K562 (cell line): Measurements from ENCODE around the gene WASL.

ENCODE experiments used
- BHLHE40 ChIP-seq: IDR thresholded peaks from 2 replicates; pipeline ENCODE4 v1.6.1; 2011; ENCODE audit warnings: low read length, improper control_type of control experiment
- E2F1 ChIP-seq: sonication (generic); formaldehyde crosslinking; IDR thresholded peaks from 2 replicates; pipeline ENCODE4 v1.8.1; 2023; ENCODE audit warnings: mild to moderate bottlenecking, missing genetic modification reagents, moderate library complexity
- EP300 ChIP-seq: IDR thresholded peaks from 2 replicates; pipeline ENCODE4 v1.6.1; 2012; ENCODE audit warnings: low read length, improper control_type of control experiment
- FOS ChIP-seq: IDR thresholded peaks from 3 replicates; pipeline ENCODE4 v1.6.1; 2011; ENCODE audit not compliant: insufficient read length; ENCODE audit errors: extremely low read depth
- GATA2 ChIP-seq: sonication (generic); formaldehyde crosslinking; IDR thresholded peaks from 2 replicates; pipeline ENCODE4 v1.4.0; 2020; ENCODE audit warnings: mild to moderate bottlenecking, missing genetic modification reagents
- IRF2 ChIP-seq: sonication (generic); formaldehyde crosslinking; IDR thresholded peaks from 2 replicates; pipeline ENCODE4 v1.8.1; 2022; ENCODE audit warnings: mild to moderate bottlenecking, missing genetic modification reagents
- NRF1 ChIP-seq, 2 experiments: fragments of 450-650 bp; IDR thresholded peaks in 1 of 2; conservative IDR thresholded peaks in 1 of 2; 2 replicates each; pipeline ENCODE4 v1.6.1; 2014; ENCODE audit warnings: mild to moderate bottlenecking in 2 of 2
- POLR2AphosphoS5 ChIP-seq: IDR thresholded peaks from 2 replicates; pipeline ENCODE4 v1.6.1; 2011; ENCODE audit warnings: mild to moderate bottlenecking, low read depth, low read length, moderate library complexity; ENCODE audit not compliant: control insufficient read depth, insufficient read depth
- RNF2 ChIP-seq: sonication (generic); IDR thresholded peaks from 2 replicates; pipeline ENCODE4 v1.6.1; 2016
- SMAD2 ChIP-seq: fragments of 150-350 bp; IDR thresholded peaks from 2 replicates; pipeline ENCODE4 v1.6.1; 2014; ENCODE audit warnings: low read depth, mild to moderate bottlenecking, low read length
- SMC3 ChIP-seq: conservative IDR thresholded peaks from 2 replicates; pipeline ENCODE4 v1.6.1; 2011; ENCODE audit warnings: low read depth, low read length, improper control_type of control experiment; ENCODE audit not compliant: insufficient read depth
- YY1 ChIP-seq, 3 experiments: IDR thresholded peaks; 2 replicates each; pipeline ENCODE4 v1.6.1; 2011; ENCODE audit warnings: low read length in 2 of 3, mild to moderate bottlenecking in 2 of 3, moderate library complexity in 2 of 3, borderline replicate concordance in 1 of 3, control low read depth in 1 of 3, low read depth in 1 of 3; ENCODE audit not compliant: insufficient read depth in 3 of 3, insufficient replicate concordance in 2 of 3, control insufficient read depth in 1 of 3, insufficient read length in 1 of 3; ENCODE audit errors: extremely low read depth in 1 of 3
- TF ChIP-seq, protein P1 (sequence below): sonication (generic); formaldehyde crosslinking; IDR thresholded peaks from 2 replicates; pipeline ENCODE4 v1.9.0; 2022; ENCODE audit warnings: mild to moderate bottlenecking, missing genetic modification reagents

DNA sequence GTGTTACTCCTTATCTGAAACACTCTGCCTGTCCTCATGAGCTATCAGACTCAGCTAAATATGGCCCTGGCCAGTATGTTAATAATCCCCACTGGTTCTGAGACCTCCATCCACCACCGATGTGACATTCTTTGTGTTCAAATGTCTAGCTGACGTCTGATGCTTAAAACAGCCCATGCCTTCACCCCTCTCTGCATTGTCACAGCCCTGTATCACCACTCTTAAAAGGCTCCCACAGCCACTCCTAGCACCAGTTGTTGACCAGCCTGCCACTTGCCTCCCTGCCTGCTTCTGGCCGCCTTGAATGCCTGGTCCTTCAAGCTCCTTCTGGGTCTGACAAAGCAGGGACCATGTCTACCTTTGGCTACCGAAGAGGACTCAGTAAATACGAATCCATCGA is 93.2 kb downstream of the WASL start, which contains the start of gene LMOD2:
- TF ChIP-seq RNF2 (no peak), SMAD2 (no peak), GATA2 (no peak), BHLHE40 (no peak), POLR2AphosphoS5 (no peak), EP300 (no peak), IRF2 (no peak), SMC3 (no peak), YY1 (IDR thresholded peaks at IDR 0.05; ENCODE audit: borderline replicate concordance in 1 of 3, control insufficient read depth in 1 of 3, extremely low read depth in 1 of 3, insufficient read depth in 3 of 3, insufficient read length in 1 of 3, insufficient replicate concordance in 2 of 3, low read depth in 1 of 3, low read length in 2 of 3) (no peak), E2F1 (CRISPR knock-in tag) (no peak), NRF1 (conservative IDR thresholded peaks at IDR 0.05 in 1 of 2, IDR thresholded peaks at IDR 0.05 in 1 of 2) (no peak), FOS (no peak)
- TF ChIP-seq, protein P1, sequence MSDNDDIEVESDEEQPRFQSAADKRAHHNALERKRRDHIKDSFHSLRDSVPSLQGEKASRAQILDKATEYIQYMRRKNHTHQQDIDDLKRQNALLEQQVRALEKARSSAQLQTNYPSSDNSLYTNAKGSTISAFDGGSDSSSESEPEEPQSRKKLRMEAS (CRISPR knock-in tag), result no peak
